H1 (cell line): ENCODE data around the gene BCAS3. TPM values are rescaled to one million over a fixed set of nuclear protein-coding genes. Genes with fewer than 3 reads are reported as not detected.

Experiments
- CTCF ChIA-PET: fragments of 300-600 bp; sonication (Branson Sonifier 250); formaldehyde crosslinking; loops from one replicate; lab custom pipeline; 2021; ENCODE audit not compliant: partially characterized antibody; lab: Charles Lee
- POLR2A ChIA-PET: fragments of 300-600 bp; sonication (Branson Sonifier 250); formaldehyde crosslinking; loops from one replicate; lab custom pipeline; 2021; ENCODE audit warnings: inconsistent platforms; ENCODE audit not compliant: partially characterized antibody; lab: Charles Lee
- DNase-seq, 2 experiments: peaks; one replicate each; pipeline versions ENCODE4 v3.0.0 to v3.0.0-alpha.2; 2010 to 2022; ENCODE audit warnings: low spot score in 2 of 2, low read depth in 1 of 2, mixed read lengths in 1 of 2
- FAIRE-seq: peaks from 2 replicates; lab custom pipeline; 2011; peaks lifted over from hg19 to GRCh38; lab: Jason Lieb, UNC
- H2AFZ ChIP-seq: 2 replicates; pipeline ENCODE4 v1.8.1; 2012; ENCODE audit warnings: low read length, inconsistent platforms
- H2AK5ac ChIP-seq: 2 replicates; pipeline ENCODE4 v1.6.1; 2013; ENCODE audit warnings: low read depth, low read length
- H2BK120ac ChIP-seq: replicated peaks from 2 replicates; pipeline ENCODE3; 2013; ENCODE audit warnings: low read depth, low read length, inconsistent platforms
- H2BK12ac ChIP-seq: 2 replicates; pipeline ENCODE4 v1.6.1; 2013; ENCODE audit warnings: low read depth, low read length
- H2BK15ac ChIP-seq: 2 replicates; pipeline ENCODE4 v1.6.1; 2013; ENCODE audit warnings: low read length
- H2BK20ac ChIP-seq: 2 replicates; pipeline ENCODE4 v1.6.1; 2013; ENCODE audit warnings: low read length
- H2BK5ac ChIP-seq: 2 replicates; pipeline ENCODE4 v1.6.1; 2013; ENCODE audit warnings: low read depth, low read length
- H3K14ac ChIP-seq: 2 replicates; pipeline ENCODE4 v1.6.1; 2013; ENCODE audit warnings: inconsistent platforms; ENCODE audit not compliant: insufficient read length
- H3K18ac ChIP-seq: 2 replicates; pipeline ENCODE4 v1.6.1; 2013; ENCODE audit warnings: low read length; ENCODE audit errors: extremely low read depth
- H3K23ac ChIP-seq: 2 replicates; pipeline ENCODE4 v1.6.1; 2013; ENCODE audit warnings: inconsistent platforms; ENCODE audit not compliant: insufficient read length
- H3K23me2 ChIP-seq: 2 replicates; pipeline ENCODE4 v1.6.1; 2013; ENCODE audit warnings: low read depth, low read length
- H3K27ac ChIP-seq: 2 replicates; pipeline ENCODE4 v1.6.1; 2011; ENCODE audit warnings: low read depth, low read length, inconsistent platforms
- H3K27me3 ChIP-seq, 4 experiments: replicated peaks in 1 of 4; 1 replicate in 1 of 4; 2 replicates in 3 of 4; pipeline versions ENCODE4 v1.6.1 to v1.8.1; 2011 to 2013; ENCODE audit warnings: low read length in 3 of 4, mild to moderate bottlenecking in 3 of 4, inconsistent platforms in 2 of 4, mixed read lengths in 2 of 4, moderate library complexity in 1 of 4; ENCODE audit not compliant: control insufficient read depth in 3 of 4, insufficient read depth in 3 of 4; ENCODE audit errors: extremely low read depth in 1 of 4
- H3K36me3 ChIP-seq, 4 experiments: 2 replicates each; pipeline versions ENCODE4 v1.6.1 to v1.8.1; 2011 to 2013; ENCODE audit warnings: mild to moderate bottlenecking in 4 of 4, low read length in 3 of 4, moderate library complexity in 2 of 4, control low read depth in 1 of 4, inconsistent platforms in 1 of 4; ENCODE audit not compliant: insufficient read depth in 4 of 4, control insufficient read depth in 2 of 4
- H3K4ac ChIP-seq: replicated peaks from 2 replicates; pipeline ENCODE3; 2013; ENCODE audit warnings: low read length, low read depth, mixed read lengths, inconsistent platforms; ENCODE audit not compliant: insufficient read length
- H3K4me1 ChIP-seq, 4 experiments: replicated peaks in 1 of 4; 1 replicate in 1 of 4; 2 replicates in 3 of 4; pipeline versions ENCODE4 v1.6.1 to v1.8.1; 2011 to 2013; ENCODE audit warnings: low read length in 3 of 4, inconsistent platforms in 2 of 4, mixed read lengths in 1 of 4; ENCODE audit not compliant: insufficient read depth in 4 of 4, control insufficient read depth in 3 of 4
- H3K4me2 ChIP-seq, 2 experiments: 2 replicates each; pipeline versions ENCODE4 v1.6.1 to v1.8.1; 2011 to 2013; ENCODE audit warnings: low read depth in 2 of 2, low read length in 2 of 2, control low read depth in 1 of 2, inconsistent platforms in 1 of 2, mild to moderate bottlenecking in 1 of 2; ENCODE audit not compliant: insufficient read depth in 1 of 2
- H3K4me3 ChIP-seq, 4 experiments: fragments of 200-600, 300-600 bp in 1 of 4; sonication (generic), shearing (Covaris generic), sonication (Bioruptor Twin) in 1 of 4; 2 replicates each; pipeline versions ENCODE4 v1.5.1 to v1.8.1; 2011 to 2016; ENCODE audit warnings: low read length in 4 of 4, low read depth in 3 of 4, control low read depth in 2 of 4, inconsistent platforms in 2 of 4, mild to moderate bottlenecking in 2 of 4, mixed read lengths in 1 of 4, moderate library complexity in 1 of 4; ENCODE audit not compliant: insufficient read depth in 2 of 4; ENCODE audit errors: extremely low read depth in 1 of 4
- H3K56ac ChIP-seq: replicated peaks from 2 replicates; pipeline ENCODE3; 2013; ENCODE audit warnings: low read depth, mild to moderate bottlenecking, mixed read lengths, low read length, inconsistent platforms; ENCODE audit not compliant: insufficient read length
- H3K79me1 ChIP-seq: 2 replicates; pipeline ENCODE4 v1.6.1; 2013; ENCODE audit warnings: low read depth, low read length, control low read depth
- H3K79me2 ChIP-seq, 2 experiments: 2 replicates each; pipeline versions ENCODE4 v1.6.1 to v1.8.1; 2012 to 2013; ENCODE audit warnings: low read length in 2 of 2, mild to moderate bottlenecking in 2 of 2, inconsistent platforms in 1 of 2; ENCODE audit not compliant: insufficient read depth in 2 of 2, control insufficient read depth in 1 of 2
- H3K9ac ChIP-seq, 4 experiments: replicated peaks in 1 of 4; 1 replicate in 1 of 4; 2 replicates in 3 of 4; pipeline versions ENCODE4 v1.6.1 to v1.8.1; 2011 to 2013; ENCODE audit warnings: low read depth in 3 of 4, low read length in 3 of 4, control low read depth in 2 of 4, mild to moderate bottlenecking in 2 of 4, moderate library complexity in 2 of 4, inconsistent platforms in 1 of 4; ENCODE audit errors: extremely low read depth in 1 of 4
- H3K9me3 ChIP-seq, 2 experiments: 2 replicates each; pipeline versions ENCODE4 v1.6.1 to v1.8.1; 2012 to 2013; ENCODE audit warnings: mild to moderate bottlenecking in 2 of 2, moderate library complexity in 2 of 2, control low read depth in 1 of 2, inconsistent platforms in 1 of 2, low read depth in 1 of 2, low read length in 1 of 2, mixed read lengths in 1 of 2; ENCODE audit not compliant: insufficient read depth in 2 of 2
- H4K20me1 ChIP-seq, 2 experiments: replicated peaks in 1 of 2; 2 replicates each; pipeline versions ENCODE3 to v1.8.1; 2011 to 2013; ENCODE audit warnings: inconsistent platforms in 2 of 2, low read length in 2 of 2, mild to moderate bottlenecking in 1 of 2; ENCODE audit not compliant: insufficient read depth in 2 of 2, control insufficient read depth in 1 of 2
- H4K5ac ChIP-seq: 2 replicates; pipeline ENCODE4 v1.6.1; 2013; ENCODE audit warnings: low read length, low read depth, mixed read lengths, inconsistent platforms; ENCODE audit not compliant: insufficient read length
- H4K8ac ChIP-seq: 2 replicates; pipeline ENCODE4 v1.8.0; 2013; ENCODE audit warnings: mild to moderate bottlenecking, moderate library complexity, low read length, inconsistent platforms; ENCODE audit not compliant: insufficient read depth; ENCODE audit errors: extremely low read depth
- H4K91ac ChIP-seq: replicated peaks from 2 replicates; pipeline ENCODE3; 2013; ENCODE audit warnings: low read length, mixed read lengths, inconsistent platforms; ENCODE audit not compliant: insufficient read length
- CBX8 ChIP-seq: fragments of 300-800, 300-1000 bp; sonication (generic); IDR thresholded peaks from 2 replicates; pipeline ENCODE4 v1.7.1; 2016; ENCODE audit warnings: low read depth, low read length, borderline replicate concordance
- EGR1 ChIP-seq: IDR thresholded peaks from 2 replicates; pipeline ENCODE4 v1.6.1; 2011; ENCODE audit warnings: low read depth, low read length, borderline replicate concordance
- JUND ChIP-seq: IDR thresholded peaks from 2 replicates; pipeline ENCODE4 v1.6.1; 2011; ENCODE audit warnings: mild to moderate bottlenecking, improper control_type of control experiment, low read length
- NRF1 ChIP-seq: IDR thresholded peaks from 2 replicates; pipeline ENCODE4 v1.6.1; 2011; ENCODE audit warnings: mild to moderate bottlenecking, low read depth, low read length, improper control_type of control experiment
- POLR2A ChIP-seq, 2 experiments: IDR thresholded peaks; 1 replicate in 1 of 2; 2 replicates in 1 of 2; pipeline ENCODE4 v1.6.1; 2011; ENCODE audit warnings: low read depth in 2 of 2, low read length in 2 of 2, mild to moderate bottlenecking in 2 of 2; ENCODE audit errors: control extremely low read depth in 1 of 2
- RXRA ChIP-seq: IDR thresholded peaks from 2 replicates; pipeline ENCODE4 v1.6.1; 2011; ENCODE audit warnings: low read depth, mild to moderate bottlenecking, low read length, moderate library complexity; ENCODE audit not compliant: insufficient read depth
- SAP30 ChIP-seq: fragments of 300-600 bp; sonication (generic); IDR thresholded peaks from 2 replicates; pipeline ENCODE4 v1.7.1; 2012; ENCODE audit warnings: low read length, moderate library complexity, mild to moderate bottlenecking, inconsistent platforms; ENCODE audit not compliant: insufficient read depth, insufficient replicate concordance
- WGBS, 2 experiments: shearing (Covaris generic) in 1 of 2; methylation state at CpG; one replicate each; pipeline versions ENCODE4 v1.1.6 to v1.1.7; 2013 to 2015; ENCODE audit warnings: low lambda C conversion rate in 2 of 2, mixed read lengths in 2 of 2, inconsistent platforms in 1 of 2, low coverage in 1 of 2, missing lambda C conversion rate in 1 of 2; ENCODE audit not compliant: insufficient replicate concordance in 2 of 2, insufficient coverage in 1 of 2, insufficient read length in 1 of 2; ENCODE audit errors: extremely low coverage in 1 of 2, missing lambda C conversion rate in 1 of 2; 5-methylcytosine and 5-hydroxymethylcytosine counted together
- polyA plus RNA-seq, 7 experiments: library from polyadenylated mRNA; depleted of rRNA in 3 of 7; stranded (reverse) in 5 of 7; unstranded in 2 of 7; fragments of >200 nt in 5 of 7; fragments of 200-250 nt in 2 of 7; gene quantifications; 1 replicate in 5 of 7; 2 replicates in 1 of 7; 4 replicates in 1 of 7; pipeline versions ENCODE4 v1.2.1 to v1.2.3, GENCODE V29; 2011 to 2013; ENCODE audit warnings: missing spikeins in 2 of 7, mixed read lengths in 2 of 7
- total RNA-seq: library from RNA; stranded (reverse); fragmentation: NEBNext Ultra II Directional; extraction: Animal tissue kit (Norgen Biotek cat#: 25700); gene quantifications from 2 replicates; pipeline ENCODE4 v1.2.1, GENCODE V29; 2021
- TF ChIP-seq, protein P1 (sequence below): IDR thresholded peaks from 2 replicates; pipeline ENCODE4 v1.6.1; 2012; ENCODE audit warnings: inconsistent platforms

Gene BCAS3
- total and polyA plus RNA-seq, 2 of the 8 experiments (the other 6 are each of a cell fraction or from before 2014, with no cell fraction given): 9.9 to 13.3 TPM

DNA sequence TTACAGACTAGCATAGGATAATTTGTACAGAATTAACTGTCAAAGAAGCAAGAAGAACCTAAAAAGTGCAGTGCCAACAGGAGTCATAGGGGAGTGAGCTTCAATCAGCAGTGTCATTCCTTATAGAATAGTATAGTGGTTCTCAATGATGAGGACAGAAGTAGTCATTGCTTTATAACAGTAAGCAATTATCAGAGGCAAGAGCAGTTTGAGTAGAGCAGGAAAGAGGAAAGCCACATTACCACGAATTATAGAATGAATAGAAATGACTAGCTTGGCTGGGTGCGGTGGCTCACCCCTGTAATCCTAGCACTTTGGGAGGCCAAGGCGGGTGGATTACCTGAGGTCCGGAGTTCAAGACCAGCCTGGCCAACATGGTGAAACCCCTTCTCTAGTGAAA, 512.3 kb downstream of the BCAS3 start:
- H4K5ac ChIP-seq: no peak overlapping the region
- H3K4me2 ChIP-seq: no peak overlapping the region
- no peak overlapping the region for H3K56ac ChIP-seq
- TF ChIP-seq CBX8 (no peak), EGR1 (no peak), SAP30 (no peak), POLR2A (IDR thresholded peaks at IDR 0.05; ENCODE audit: control extremely low read depth in 1 of 2, low read depth in 2 of 2, low read length in 2 of 2) (no peak), NRF1 (no peak), RXRA (no peak), JUND (no peak)
- TF ChIP-seq, protein P1, sequence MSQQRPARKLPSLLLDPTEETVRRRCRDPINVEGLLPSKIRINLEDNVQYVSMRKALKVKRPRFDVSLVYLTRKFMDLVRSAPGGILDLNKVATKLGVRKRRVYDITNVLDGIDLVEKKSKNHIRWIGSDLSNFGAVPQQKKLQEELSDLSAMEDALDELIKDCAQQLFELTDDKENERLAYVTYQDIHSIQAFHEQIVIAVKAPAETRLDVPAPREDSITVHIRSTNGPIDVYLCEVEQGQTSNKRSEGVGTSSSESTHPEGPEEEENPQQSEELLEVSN: no peak
- no peak overlapping the region for H3K4ac ChIP-seq
- no peaks in the 10 kb centered on the region for H3K9me3 ChIP-seq
- H3K4me1 ChIP-seq: no peaks in the 10 kb centered on the region; a peak in 1 of 7 replicates
- no peak overlapping the region for H3K9ac ChIP-seq
- H2BK20ac ChIP-seq: no peak overlapping the region
- H3K36me3 ChIP-seq: no peaks in the 10 kb centered on the region
- H2AK5ac ChIP-seq: no peak overlapping the region
- no peak for DNase-seq
- no peak overlapping the region for H4K91ac ChIP-seq
- no peaks in the 10 kb centered on the region for H3K79me1 ChIP-seq
- no peaks in the 10 kb centered on the region for H3K79me2 ChIP-seq
- no peak overlapping the region for H2AFZ ChIP-seq
- H3K4me3 ChIP-seq: no peak overlapping the region
- no peaks in the 10 kb centered on the region for H3K27me3 ChIP-seq
- H4K20me1 ChIP-seq: no peaks in the 10 kb centered on the region
- CTCF ChIA-PET: interaction anchor here (0.7 to 1.4 kb wide), 5 partner anchors 10 to 56 kb away, joined by 3 to 4 read pairs (median 3); no protein-coding TSS in a partner anchor
- H4K8ac ChIP-seq: no peak overlapping the region
- H3K18ac ChIP-seq: no peak overlapping the region
- H2BK120ac ChIP-seq: no peak overlapping the region
- H3K23ac ChIP-seq: no peak overlapping the region
- no peak for FAIRE-seq
- no peak overlapping the region for H2BK15ac ChIP-seq
- no peak overlapping the region for H3K14ac ChIP-seq
- H3K23me2 ChIP-seq: no peaks in the 10 kb centered on the region
- H3K27ac ChIP-seq: no peak overlapping the region
- H2BK5ac ChIP-seq: no peak overlapping the region
- 92% methylated on average over 4 of the region's 4 CpGs; no CpG with 5 or more reads in 1 of the 2 experiments for WGBS, 2 experiments
- H2BK12ac ChIP-seq: no peak overlapping the region
- POLR2A ChIA-PET: interaction anchor here (1.8 kb wide), 1 partner anchor 10 kb away, joined by 4 read pairs; no protein-coding TSS in a partner anchor
